Tibial nerve (tissue), 4 donors: ENCODE results near the gene TRIP12.

Experiments used
- CTCF ChIP-seq, 5 experiments: fragments of 200-600 bp in 3 of 5; fragments of 450-650 bp in 2 of 5; sonication (generic) in 3 of 5; IDR thresholded peaks; one replicate each; pipeline ENCODE4 v1.5.1; 2016 to 2019; ENCODE audit warnings: antibody characterized with exemption in 5 of 5, mild to moderate bottlenecking in 3 of 5, moderate library complexity in 2 of 5
- EP300 ChIP-seq, 2 donors: sonication (generic); formaldehyde crosslinking; IDR thresholded peaks; one replicate each; pipeline ENCODE4 v1.6.1; 2017; ENCODE audit warnings: antibody characterized with exemption in 2 of 2, mild to moderate bottlenecking in 1 of 2

- TF ChIP-seq CTCF (IDR thresholded peaks at IDR 0.05) (no peak), EP300 (IDR thresholded peaks at IDR 0.05) (no peak)
Measured at GRCh38 chr2:229777716-229778115, 144.1 kb downstream of the TRIP12 start.
